ENCODE results near the gene SERF1A.
"Not testable (repeated sequence)": the region's sequence is repeated elsewhere in the genome, so short reads cannot be mapped to it uniquely, and the experiment has no call there.

The SERF1A gene

DNA sequence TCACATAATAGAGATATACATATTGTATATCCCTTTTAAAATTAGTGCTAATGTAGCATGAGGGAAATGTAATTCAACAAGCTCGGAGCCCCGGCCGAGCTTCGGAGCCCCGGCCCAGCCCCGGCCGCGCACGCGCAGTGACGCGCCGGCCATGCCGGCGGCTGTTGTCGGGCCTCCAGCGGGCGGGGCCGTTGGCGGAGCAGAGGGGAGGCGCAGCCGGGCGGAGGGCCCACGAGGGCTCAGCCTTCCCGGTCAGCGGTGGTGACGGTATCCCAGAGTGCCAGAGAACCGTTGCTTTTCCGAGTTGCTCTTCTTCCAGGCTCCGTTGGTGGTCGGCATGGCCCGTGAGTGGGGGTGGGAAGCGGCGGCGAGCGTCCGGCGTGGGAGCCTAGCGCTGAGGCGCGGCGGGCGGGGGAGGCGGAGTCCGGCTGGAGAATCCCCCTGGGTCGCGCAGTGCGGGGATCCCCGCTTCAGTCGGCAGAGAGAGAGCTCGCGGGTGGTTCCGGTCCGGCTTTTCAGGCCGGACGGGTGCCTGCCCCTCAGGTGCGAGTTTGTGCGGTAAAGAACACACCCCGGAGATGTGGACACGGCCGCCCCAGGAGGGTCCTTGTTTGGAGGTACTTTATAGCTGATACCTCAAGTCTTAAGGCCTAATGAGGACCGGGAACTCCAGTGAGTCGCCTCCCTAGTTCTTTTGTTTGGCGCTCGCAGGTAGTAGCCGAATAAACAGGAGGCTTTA lies at the start of gene SERF1A:
SERF1A (plus strand) TSS at position 137 of the 739 bp plus-strand sequence; CDS start at position 338, 201 bp downstream.
- DNase-seq = not testable (repeated sequence)

DNA sequence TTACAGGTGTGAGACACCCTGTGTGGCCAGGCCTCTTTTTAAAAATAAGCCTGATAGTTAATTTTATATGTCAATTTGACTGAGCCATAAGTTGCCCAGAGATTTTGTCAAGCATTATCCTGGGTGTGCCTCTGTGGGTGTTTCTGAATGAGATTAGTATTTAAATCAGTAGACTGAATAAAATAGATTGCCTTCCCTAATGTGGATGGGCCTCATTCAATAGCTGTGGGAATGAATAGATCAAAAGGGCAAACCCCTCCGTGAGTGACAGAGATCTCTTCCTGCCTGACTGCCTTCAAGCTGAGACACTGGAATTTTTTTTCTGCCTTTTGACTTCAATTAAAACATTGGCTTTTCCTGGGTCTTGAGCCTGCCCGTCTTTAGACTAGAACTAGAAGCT lies 33.7 kb upstream of the SERF1A start:
- not testable (repeated sequence) for DNase-seq

DNA sequence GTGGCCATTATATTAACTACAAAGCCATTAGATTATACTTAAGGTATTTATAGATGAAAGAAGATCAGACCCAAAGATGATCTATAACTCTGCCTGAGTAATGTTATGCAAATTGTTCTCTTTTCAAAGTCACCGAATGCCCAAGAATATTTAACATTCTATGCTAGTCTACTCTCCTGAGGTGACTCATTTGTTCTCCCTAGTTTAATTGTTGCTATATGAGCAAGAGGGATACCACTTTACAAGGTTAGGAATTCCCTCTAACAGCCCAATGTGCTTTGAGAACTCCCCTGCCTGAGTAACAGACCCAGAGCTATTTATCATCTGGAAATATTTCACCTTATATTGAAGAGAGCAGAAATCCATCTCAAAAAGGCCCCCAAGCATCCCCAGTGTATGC lies 29.8 kb upstream of the SERF1A start:
- not testable (repeated sequence) for DNase-seq

DNA sequence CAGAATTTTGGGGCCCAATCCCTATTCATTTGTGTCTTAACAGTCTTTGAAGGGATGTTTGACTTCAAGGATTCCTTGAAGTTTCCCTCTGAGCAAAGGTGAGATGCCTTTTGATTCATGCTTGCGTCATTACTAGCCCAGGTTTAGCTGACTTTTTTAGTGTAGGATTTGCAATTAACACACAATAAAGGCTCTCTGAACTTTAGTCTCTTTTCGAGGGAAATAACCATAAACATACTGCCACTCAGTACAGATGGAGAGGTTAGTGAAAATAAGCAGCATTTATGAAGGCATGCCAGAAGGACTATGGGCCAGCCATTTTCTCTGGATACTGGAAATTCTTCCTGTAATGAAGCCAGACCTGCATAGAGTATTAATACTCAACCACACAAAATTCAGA lies 4.4 kb upstream of the SERF1A start:
- DNase-seq = not testable (repeated sequence)

DNA sequence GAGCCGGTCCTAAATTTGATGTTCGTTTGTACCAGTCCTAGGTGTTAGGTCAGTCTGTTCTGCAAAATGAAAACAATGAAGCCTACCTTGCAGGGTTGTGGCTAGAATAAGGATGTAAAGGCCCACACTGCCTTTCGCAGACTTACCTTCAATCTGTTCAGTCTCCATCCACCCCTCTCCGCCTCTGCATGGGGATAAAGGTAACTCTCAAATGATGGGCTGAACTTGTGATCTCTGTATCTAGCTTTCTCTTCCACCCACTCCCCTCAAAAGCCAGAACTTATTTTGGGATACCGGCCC lies 753 bp downstream of the SERF1A start:
- DNase-seq = not testable (repeated sequence)

DNA sequence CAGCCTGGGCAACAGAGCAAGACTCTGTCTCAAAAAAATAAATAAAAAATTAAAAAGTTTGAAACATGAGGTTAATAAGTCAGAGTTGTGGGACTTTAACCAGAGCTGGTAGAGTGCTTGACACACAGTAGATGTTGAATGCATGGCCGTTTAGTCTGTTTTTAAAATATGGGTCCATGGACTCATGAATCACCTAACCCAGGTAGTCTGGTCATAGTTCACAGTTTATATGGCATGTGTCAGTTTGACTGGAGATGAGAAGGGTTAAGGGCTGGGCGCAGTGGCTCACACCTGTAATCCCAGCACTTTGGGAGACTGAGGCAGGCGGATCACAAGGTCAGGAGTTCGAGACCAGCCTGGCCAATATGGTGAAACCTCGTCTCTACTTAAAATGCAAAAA lies 6.2 kb downstream of the SERF1A start:
- DNase-seq = not testable (repeated sequence)

DNA sequence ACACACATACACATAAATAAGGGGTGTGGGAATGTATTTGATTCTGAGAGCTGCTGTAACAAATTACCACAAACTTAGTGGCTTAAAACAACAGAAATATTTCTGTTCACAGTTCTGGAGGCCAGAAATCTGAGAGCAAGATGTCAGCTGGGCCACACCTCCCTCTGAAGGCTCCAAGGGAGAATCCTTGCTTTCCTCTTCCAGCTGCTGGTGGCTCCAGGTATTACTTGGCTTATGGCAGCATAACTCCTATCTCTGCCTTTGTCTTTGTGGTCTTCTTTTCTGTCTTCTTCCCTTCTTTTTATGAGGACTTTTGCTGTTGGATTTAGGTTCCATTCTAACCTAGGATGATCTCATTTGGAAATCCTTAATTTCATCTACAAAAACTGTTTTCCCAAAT lies 16.4 kb downstream of the SERF1A start:
- DNase-seq = not testable (repeated sequence)

GRCh38 chr5:70925211-70925562 lies 24.7 kb downstream of the SERF1A start:
- not testable (repeated sequence) for DNase-seq

- not testable (repeated sequence) for DNase-seq
These were observed 31.4 kb downstream of the SERF1A start for GRCh38 chr5:70931709-70932368.

- DNase-seq = not testable (repeated sequence)
These were observed 32.1 kb downstream of the SERF1A start for GRCh38 chr5:70932560-70932959.

DNA sequence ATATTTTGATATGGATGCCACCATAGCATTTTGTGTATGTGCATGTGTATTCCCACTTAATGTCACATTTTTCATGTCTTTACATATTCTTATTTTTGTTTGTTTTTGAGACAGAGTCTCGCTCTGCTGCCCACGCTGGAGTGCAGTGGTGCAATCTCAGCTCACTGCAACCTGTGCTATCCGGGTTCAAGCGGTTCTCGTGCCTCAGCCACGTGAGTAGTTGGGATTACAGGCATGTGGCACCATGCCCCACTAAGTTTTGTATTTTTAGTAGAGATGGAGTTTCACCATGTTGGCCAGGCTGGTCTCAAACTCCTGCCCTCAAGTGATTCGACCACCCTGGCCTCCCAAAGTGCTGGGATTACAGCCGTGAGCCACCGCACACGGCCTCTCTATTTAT lies 52.6 kb downstream of the SERF1A start:
- not testable (repeated sequence) for DNase-seq

Measured in DMS79 treated with DMSO at 0.1 percent for 48 hours (cell line).